GM19043 (cell line): Measurements from ENCODE around the gene SERPINA9.

Experiments used
- ATAC-seq: cut with Tn5 transposase; IDR thresholded peaks from one replicate; pipeline ENCODE4 v1.9.1; 2021; ENCODE audit warnings: low read depth; ENCODE audit not compliant: unreplicated experiment

Gene SERPINA9

DNA sequence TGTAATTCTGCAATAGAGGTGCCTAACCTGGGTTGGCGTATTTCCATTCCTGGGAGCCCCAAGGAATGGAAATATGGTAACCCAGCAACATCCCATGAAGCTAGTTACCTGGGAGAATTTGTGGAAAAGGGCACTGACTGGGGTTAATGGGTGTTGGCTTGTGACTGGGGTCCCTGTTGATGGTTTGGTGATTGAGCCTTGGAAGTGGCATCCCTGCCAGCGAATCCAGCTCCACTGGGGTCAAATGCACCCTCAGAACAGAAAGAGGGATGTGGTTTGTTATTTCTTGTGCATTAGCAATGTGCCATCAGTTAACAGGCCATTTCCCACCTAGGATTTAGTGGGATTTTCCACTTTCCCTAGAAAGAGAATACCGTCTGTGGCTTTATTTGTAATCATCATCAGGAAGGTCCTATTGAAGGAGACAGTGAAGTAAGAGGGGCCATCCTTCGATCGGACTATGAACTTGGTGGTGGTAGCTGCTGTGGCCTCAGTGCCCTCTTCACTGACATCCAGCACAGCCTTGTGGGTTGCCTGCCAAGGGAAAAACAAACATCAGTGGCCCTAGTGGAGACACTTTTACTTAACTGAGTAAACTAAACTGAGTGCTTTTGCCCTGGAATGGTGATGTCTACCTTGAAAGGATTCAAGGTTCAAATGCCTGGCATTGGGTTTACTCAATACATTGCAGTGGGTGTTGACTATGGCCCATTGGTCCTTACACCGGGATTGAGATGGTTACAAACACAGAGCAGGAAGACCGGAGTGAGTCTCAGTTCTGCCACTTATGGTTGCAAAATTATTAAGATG lies 13.0 kb downstream of the SERPINA9 start:
- no peak for ATAC-seq

DNA sequence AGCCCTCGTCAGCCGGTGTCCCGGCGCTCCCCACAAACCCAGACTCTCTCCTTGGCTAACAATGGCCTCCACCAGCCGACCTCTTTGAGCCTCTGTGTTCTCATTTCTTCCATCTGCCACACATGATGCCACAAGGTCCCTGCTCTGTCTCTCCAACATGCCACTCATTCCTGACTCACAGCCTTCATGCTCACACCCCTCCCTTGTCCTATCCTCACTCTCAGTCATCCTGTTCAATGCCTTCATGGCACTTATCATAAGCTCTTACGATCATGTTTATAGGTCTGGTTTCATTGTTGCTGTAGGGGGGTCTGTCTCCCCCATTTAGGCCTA lies 13.8 kb downstream of the SERPINA9 start:
- ATAC-seq: no peak

DNA sequence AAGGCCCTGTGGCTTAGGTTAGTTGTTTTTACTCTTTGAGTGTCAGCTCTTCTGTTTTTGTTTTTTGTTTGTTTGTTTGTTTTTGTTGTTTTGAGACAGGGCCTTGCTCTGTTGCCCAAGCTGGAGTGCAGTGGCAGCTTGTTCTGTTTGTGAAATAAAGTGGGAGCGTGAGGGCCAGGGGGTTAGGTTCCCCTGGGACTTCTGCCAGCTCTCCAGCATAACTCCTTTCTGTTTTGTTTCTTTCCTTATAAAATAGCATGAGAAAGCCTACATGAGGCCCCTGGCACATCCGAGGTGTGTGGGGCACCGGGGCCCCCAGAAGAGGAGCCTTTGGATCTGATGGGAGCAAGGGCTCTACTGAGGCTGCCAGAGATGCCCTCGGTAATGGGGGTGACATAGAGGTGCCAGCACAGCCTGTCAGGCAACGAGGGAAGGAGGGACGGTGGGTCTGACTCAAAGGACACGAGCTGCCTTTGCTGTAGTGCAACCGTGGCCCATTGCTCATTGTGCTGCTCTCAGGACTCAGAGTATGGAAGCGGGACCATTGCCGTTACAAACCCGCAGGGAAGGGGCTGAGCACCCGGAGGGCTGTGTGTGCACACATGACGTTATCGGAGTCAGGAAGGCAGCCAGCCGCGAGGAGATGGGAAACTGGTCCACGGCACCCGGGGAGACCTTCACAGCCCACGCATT lies 14.3 kb downstream of the SERPINA9 start:
- ATAC-seq: no peak

DNA sequence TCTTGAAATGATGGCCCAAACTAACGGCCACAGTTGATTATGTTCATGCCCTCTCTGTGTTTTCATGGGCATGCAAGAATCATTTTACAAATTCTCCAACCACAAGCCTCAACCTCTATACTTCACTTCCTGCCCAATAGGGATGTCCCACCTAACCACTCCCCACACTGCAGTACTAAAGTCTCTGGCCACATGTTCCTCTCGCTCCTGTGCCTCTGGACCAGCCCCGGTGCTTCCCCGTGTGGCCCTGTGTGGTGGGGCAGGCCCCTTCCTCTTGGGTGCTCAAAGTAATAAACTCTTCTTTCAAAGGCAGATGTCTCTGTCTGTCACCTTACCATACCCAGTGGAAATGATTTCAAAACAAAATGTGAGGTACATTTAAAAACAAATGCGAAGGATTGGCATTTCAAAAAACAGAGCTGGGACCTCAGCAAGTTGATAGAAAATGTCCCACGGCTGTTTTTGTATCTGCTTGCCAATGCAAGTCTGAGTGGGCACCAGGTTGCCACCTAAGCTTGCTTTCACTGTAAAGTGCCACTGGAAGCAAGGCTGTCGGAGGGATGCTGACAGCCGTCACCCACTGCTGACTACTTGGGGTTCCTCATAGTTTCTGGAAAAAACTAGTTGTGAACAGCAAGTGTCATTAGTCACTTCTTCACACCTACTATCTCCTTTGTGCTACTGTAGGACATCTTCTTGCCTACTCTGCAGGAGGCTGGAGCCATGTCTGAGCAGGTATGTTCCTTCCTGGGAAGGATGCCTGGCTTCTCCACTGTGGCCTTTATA lies 15.2 kb downstream of the SERPINA9 start:
- no peak for ATAC-seq

DNA sequence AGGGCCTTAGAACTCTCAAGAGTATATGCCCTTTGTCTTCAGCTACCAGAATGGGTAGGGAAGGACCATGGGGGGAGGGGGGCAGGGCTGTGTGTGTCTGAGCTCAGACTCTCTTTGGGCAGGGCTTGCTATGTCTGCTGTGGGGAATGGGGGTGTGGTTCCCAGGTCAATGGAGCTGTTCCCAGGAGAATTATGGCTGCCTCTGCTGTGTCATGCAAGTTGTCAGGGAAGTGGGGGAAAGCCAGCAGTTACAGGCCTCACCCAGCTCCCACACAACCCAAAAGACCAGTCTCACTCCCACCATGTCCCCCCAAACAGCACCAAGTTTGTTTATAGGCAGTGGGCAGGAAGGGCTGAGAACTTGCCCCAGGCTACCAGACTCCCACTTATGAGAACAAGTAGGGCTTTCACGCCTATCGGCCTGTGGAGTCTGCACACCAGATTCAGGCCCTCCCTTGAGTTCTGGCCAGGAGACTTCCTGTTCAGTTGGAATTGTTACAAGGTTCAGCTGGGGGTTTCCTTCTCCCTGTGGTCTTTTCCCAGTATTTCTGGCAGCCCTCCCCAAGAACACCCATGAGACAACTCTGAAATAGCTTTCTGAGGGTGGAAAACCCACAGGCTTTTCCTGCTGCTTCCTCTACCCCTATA lies 17.3 kb downstream of the SERPINA9 start:
- ATAC-seq: no peak

DNA sequence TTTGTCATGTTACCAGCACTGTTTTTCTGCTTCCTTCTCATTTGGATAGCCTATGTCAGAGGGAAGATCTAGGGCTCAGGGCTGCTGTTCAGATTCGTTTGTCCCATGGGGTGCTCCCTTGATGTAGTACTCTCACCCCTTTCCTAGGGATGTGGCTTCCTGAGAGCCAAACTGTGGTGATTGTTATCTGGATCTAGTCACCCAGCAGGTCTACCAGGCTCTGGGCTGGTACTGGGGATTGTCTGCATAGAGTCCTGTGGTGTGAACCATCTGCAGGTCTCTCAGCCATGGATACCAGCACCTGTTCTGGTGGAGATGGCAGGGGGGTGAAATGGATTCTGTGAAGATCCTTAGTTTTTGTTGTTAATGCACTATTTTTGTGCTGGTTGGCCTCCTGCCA lies 17.9 kb downstream of the SERPINA9 start:
- no peak for ATAC-seq

DNA sequence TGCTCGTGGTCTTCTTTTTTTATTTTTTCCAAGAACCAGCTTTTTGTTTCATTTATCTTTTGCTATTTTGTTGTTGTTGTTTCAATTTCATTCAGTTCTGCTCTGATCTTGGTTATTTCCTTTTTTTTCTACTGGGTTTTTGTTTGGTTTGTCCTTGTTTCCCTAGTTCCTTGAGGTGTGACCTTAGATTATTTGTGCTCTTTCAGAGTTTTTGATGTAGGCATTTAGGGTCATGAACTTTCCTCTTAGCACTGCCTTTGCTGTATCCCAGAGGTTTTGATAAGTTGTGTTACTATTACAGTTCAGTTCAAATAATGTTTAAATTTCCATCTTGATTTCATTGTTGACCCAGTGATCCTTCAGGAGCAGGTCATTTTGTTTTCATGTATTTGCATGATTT lies 20.1 kb downstream of the SERPINA9 start:
- ATAC-seq: no peak

DNA sequence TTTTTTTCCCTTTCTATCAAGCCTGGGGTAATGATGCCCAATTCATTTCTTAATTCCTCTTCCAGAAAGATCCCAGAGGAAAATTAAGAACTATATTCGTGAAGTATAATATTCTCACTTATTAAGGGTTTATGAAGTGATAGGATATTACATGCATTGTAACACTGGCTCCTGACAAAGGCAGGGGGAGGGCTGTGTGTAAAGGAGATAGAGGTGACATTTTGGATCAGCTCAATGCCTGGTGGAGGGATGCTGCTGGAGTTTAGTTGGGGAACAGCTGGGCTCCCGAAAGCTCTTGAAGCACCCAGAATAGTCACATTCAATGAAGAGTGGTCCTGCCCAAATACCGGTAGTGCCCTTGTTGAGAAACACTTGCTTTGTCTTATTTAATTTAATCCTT lies 24.2 kb downstream of the SERPINA9 start:
- ATAC-seq: no peak

DNA sequence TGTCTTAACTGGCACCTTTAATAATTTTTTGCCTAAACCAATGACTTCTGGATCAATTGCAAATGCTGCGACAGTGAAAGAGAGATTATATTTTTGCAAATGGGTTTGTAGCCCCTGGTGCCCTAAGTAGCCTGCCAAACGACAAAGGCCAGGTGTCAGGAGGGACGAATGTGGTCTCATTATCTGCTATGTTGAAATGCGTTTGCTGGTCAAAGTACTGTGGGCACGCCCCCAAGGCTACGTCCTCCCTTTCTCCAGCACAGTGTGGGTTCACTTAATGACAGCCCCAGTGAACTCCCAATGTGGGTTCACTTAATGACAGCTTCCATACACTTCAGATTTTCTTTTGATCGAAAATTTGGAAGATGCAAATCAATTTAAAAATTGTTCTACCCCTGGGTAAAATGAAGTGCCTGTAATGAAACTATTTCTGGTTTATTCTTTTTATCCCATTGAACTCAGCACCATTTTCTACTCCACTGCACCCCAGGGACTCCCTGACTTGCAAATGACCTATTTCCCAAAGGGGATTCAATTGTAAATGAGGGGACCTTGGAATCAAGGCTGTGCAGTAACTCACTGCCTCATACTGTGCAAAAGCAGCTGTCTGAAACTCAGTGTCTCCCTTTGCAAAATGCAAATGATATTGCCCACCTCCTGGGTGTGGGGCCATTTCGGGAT lies 24.8 kb downstream of the SERPINA9 start:
- ATAC-seq: no peak

DNA sequence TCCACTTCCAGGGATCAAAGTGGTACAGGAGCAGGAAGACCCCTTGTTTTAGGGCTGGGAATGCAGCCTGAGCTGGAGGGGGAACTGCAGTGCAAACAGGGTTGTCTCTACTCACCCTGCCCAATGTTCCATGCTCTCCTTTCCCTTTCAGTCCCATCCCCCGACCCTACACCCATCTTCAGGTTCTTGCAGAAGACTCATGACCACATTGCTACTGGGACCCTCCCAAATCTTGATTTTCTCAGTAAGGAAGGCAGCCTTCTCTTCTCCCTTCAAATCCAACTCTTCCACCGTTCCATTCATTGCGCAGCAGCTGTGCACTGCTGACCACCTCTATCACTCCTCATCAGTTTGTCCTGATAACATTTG lies 25.3 kb downstream of the SERPINA9 start:
- ATAC-seq: no peak

DNA sequence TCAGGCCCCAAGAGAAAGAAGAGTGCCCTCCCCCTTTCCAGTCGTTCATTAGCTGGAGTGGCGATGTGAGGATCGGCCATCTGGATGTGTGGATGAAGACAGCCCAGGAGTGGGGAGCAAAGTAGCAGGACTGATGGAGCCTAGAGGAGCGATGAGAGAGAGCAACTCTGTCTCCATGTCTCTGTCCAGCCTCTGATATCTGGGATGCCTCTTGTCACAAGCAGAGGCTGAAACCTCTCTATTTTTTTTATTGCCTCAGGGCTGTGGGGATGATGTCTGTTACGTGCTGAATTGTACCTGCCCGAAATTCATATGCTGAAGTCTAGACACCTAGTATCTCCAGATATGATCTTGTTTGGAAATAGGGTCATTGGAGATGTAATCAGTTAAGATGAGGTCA lies 26.1 kb downstream of the SERPINA9 start:
- ATAC-seq: no peak

DNA sequence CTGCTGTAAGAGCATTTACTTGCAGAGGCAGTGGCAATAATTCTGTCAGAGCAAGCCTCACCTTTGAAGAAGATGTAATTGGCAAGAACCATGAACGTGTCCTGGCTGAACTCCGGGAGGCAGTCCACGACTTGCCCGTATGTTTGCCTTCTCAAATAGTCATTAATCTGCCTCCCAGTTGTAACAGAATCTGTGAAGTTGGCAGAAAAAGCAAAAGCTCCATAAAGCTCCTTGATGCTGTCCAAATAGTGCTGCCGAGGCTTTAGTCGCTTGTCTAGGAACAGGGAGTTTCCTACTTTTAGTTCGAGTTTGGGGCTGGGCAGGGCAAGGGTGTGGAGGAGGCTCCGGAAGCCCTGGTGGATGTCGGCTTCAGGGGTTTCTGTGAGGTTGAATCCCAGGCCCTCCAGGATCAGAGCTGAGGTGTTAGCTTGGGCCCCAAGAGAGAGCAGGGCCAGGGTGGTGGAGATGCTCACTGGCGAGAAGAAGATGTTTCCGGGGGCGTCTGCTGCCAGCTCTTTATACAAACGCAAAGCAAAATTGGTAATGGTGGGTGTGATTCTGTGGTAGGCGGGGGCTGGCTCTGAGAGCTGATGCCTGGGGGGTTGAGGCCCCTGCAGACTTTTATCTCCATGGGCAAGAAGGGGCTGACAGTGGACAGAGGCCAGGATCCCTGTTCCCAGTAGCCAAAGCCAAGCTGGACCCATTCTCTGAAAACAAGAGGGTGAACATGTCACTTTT lies 27.8 kb downstream of the SERPINA9 start:
- no peak for ATAC-seq

DNA sequence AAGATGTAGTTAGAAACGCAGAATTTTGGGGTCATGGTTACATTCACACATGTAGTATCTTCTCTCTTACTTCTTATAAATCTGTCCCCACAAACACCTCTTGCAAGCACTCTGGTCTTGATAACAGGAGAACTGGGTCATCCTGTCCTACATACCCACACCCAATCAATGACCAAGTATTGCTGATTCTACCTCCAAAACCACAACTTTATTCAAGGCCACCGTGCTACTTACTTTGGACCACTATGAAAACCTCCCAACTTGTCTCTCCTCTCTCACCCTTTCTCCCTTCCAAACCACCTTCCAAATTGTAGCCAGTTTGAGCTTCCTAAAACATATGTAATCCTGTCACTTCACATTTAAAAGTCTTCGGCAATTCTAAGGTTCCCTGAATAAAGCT lies 28.8 kb downstream of the SERPINA9 start:
- ATAC-seq: no peak

DNA sequence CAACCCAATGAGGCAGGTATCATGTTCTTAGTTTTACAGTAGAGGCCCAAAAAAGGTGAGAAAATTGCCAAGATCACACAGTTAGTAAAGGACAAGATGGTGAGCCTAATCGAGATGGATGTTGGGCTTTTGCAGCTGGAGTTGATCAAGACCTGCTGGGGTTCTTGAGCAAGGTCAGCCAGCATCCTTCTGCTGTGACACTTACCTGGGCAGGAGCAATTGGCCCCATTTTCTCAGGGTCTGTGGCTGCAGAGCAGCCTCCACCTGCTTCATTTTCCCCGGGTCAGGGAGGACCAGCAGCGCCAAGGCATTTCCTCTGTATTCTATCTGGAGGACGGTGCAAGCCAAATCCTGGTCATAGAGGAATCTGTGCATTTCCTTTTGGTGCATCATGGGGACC lies 29.9 kb downstream of the SERPINA9 start:
- ATAC-seq: no peak

DNA sequence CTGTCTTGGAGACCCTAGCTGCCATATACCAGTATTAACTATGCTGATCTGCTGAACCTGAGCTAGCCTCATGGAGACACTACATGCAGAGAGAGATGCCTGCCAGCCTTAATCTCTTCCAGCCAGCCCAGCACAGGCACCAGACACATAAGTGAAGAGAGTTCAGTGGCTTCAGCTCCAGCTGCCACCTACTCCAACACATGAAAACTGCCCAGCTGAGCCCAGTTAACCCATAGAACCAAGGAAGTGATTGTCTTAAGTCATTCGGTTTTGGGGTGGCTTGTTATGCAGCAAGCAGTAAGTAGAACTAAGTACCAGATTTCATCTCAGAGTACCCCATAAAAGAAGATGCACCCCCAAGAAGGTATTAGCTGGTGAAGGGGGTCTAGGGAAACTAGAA lies 31.0 kb downstream of the SERPINA9 start:
- ATAC-seq: no peak

DNA sequence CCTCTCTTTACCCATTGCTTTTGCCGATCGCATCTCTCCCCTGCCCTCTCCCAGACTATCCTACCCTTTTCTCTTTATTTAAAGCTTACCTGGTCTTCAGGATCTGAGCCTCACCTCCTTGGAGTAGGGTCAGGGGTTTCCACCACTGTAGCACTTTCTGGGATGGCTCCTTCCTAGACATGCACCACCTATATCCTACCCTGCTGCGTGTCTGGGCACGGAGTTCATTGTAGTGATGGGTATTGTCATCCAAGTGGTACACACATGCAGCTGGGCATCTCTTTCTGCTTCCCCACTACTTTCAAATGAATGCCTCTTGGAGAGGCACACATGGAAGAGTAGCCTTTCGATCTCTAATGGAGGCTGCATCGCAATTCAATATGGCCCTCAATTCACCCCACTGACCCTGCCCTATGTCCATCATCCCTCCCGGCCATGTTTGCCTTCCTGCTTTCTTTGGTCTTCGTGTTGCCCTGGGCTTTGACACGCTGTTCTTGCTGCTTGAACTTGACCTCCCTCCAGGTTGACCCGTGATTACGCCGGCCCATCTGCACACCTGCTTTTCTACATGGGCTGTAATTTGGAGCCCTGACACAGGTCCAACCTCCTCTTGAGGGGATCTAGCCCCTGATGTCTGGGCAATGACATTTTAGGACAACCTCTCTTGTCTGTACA lies 34.3 kb downstream of the SERPINA9 start:
- ATAC-seq: no peak

DNA sequence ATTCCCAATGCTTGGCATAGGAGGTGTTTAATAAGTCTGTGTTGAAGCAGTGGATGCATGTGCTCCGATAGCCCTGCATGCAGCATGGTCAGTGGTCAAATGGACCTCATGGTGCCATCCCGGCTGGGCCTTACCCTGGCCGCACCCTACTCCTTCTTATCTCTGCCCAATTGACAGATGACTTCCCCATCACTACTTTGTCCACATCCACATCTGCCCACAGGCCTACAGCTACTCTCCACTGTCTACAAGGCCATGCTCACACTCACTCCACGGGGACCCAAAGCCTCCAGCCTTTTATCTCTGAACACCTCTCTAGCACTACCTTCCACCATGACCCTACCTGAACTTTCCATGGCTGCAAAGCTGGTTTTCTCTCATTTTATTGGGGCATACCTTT lies 34.9 kb downstream of the SERPINA9 start:
- ATAC-seq: no peak

DNA sequence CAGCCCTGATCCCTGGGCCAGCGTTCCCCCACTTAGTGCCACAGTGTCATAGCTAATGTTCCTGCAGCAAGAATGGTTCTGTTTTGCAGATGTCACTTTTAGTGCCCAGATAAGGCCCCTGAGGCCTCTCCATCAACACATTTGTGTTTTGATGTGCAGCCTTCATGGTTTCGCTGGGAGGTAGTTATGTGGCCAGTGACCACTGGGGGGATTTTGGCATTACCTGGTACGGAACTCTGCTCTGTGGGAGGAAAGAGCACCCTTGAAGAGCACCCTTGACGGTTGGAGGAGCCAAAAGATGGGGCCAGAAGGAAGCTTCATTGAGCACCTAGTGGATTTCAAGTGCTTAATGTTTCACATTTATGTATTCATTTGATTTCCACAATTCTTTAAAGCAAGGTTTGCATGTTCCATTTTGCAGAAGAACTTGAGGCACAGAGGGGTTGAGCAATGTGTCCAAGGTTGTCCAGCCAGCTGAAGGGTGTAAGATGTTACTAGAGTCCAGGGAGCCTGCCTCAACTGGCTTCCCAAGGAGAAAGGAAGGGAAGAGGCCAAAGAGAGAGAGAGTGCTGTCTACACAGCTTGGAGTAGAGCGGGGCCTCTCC lies 36.4 kb downstream of the SERPINA9 start:
- no peak for ATAC-seq

DNA sequence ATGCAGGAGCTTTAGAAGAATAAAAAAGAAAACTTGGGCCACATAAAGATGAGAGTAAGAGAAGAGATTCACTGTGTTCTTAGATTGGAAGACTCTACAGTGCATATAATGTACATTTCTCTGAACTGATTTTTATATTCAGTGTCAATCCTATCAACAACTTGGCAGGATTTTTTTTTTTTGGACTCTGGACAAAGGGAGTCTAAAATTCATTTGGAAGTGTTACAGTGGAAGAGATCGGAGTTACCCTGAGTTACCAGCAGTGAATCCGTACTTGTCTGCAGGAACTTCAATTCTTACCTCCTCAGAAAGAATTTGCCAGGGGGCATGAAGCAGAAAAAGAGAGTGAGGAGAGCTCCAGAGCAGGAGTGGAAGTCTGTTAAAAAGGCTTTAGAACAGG lies 47.4 kb downstream of the SERPINA9 start:
- no peak for ATAC-seq
